Cardiac muscle cell (in vitro differentiated cells and primary cell): ENCODE results near the gene PMEL. TPM values are rescaled to one million over a fixed set of nuclear protein-coding genes. Genes with fewer than 3 reads are reported as not detected.

Source experiments
- DNase-seq, 2 donors: peaks; one replicate each; pipeline versions ENCODE4 v3.0.0 to v3.0.0-alpha.2; 2010 to 2017; ENCODE audit warnings: low read depth in 1 of 2, low spot score in 1 of 2
- H3K27ac ChIP-seq: fragments of 200-600 bp; sonication (generic); 2 replicates; pipeline ENCODE4 v1.5.1; 2016
- H3K27me3 ChIP-seq: fragments of 200-600 bp; sonication (generic); 2 replicates; pipeline ENCODE4 v1.6.0; 2016; ENCODE audit warnings: control low read depth
- H3K36me3 ChIP-seq: fragments of 200-600 bp; sonication (generic); 2 replicates; pipeline ENCODE4 v1.5.1; 2016; ENCODE audit warnings: control low read depth
- H3K4me1 ChIP-seq: fragments of 200-600 bp; sonication (generic); 2 replicates; pipeline ENCODE4 v1.8.1; 2017; ENCODE audit warnings: low read depth, mild to moderate bottlenecking, mixed run types
- H3K4me3 ChIP-seq: fragments of 200-600 bp; sonication (generic); 2 replicates; pipeline ENCODE4 v1.5.1; 2016; ENCODE audit warnings: mild to moderate bottlenecking
- H3K9me3 ChIP-seq: fragments of 200-600 bp; sonication (generic); 2 replicates; pipeline ENCODE4 v1.5.1; 2017; ENCODE audit warnings: low read depth, mild to moderate bottlenecking, control low read depth
- polyA plus RNA-seq: library from polyadenylated mRNA; unstranded; fragments of >200 nt; fragmentation: Nextera tagmentation; extraction: Ambion mirVana; gene quantifications from 2 replicates; pipeline ENCODE4 v1.2.1, GENCODE V29; 2016
- total RNA-seq: library from RNA; depleted of rRNA; stranded (reverse); fragments of >200 nt; gene quantifications from 2 replicates; pipeline ENCODE4 v1.2.3, GENCODE V29; 2016
- TF ChIP-seq, protein P1 (sequence below): IDR thresholded peaks from 2 replicates; pipeline ENCODE4 v1.5.1; 2012; ENCODE audit warnings: low read depth, mild to moderate bottlenecking, low read length

Gene PMEL
- total RNA-seq, result 9.0 and 11.3 TPM in 2 replicates
- 15.5 and 15.7 TPM in 2 replicates for polyA plus RNA-seq

- Histone ChIP-seq H3K4me1 (peaks cover 11% of the 10 kb centered on the region), H3K36me3 (no peaks in the 10 kb centered on the region), H3K9me3 (no peaks in the 10 kb centered on the region), H3K4me3 (peak within 1 kb of the TSS; percentile 67), H3K27me3 (no peaks in the 10 kb centered on the region), H3K27ac (peak within 1 kb of the TSS; percentile 74)
- TF ChIP-seq, protein P1, sequence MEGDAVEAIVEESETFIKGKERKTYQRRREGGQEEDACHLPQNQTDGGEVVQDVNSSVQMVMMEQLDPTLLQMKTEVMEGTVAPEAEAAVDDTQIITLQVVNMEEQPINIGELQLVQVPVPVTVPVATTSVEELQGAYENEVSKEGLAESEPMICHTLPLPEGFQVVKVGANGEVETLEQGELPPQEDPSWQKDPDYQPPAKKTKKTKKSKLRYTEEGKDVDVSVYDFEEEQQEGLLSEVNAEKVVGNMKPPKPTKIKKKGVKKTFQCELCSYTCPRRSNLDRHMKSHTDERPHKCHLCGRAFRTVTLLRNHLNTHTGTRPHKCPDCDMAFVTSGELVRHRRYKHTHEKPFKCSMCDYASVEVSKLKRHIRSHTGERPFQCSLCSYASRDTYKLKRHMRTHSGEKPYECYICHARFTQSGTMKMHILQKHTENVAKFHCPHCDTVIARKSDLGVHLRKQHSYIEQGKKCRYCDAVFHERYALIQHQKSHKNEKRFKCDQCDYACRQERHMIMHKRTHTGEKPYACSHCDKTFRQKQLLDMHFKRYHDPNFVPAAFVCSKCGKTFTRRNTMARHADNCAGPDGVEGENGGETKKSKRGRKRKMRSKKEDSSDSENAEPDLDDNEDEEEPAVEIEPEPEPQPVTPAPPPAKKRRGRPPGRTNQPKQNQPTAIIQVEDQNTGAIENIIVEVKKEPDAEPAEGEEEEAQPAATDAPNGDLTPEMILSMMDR, result no peak
- DNase-seq, result peak in 1 of 2 donors; percentile 11
These were observed at the start of gene PMEL for GRCh38 chr12:55965941-55966407. PMEL (minus strand) TSS chr12:55966042; CDS start chr12:55966011, 31 bp downstream.

- H3K27me3 ChIP-seq, result no peaks in the 10 kb centered on the region
- no peak for DNase-seq
- H3K4me3 ChIP-seq, result no peak overlapping the region
- no peaks in the 10 kb centered on the region for H3K9me3 ChIP-seq
- no peak overlapping the region for H3K27ac ChIP-seq
- peaks cover 2% of the 10 kb centered on the region for H3K4me1 ChIP-seq
- H3K36me3 ChIP-seq, result no peaks in the 10 kb centered on the region
- TF ChIP-seq, protein P1, result no peak
These were observed 48.4 kb upstream of the PMEL start for GRCh38 chr12:56014205-56014604.

DNA sequence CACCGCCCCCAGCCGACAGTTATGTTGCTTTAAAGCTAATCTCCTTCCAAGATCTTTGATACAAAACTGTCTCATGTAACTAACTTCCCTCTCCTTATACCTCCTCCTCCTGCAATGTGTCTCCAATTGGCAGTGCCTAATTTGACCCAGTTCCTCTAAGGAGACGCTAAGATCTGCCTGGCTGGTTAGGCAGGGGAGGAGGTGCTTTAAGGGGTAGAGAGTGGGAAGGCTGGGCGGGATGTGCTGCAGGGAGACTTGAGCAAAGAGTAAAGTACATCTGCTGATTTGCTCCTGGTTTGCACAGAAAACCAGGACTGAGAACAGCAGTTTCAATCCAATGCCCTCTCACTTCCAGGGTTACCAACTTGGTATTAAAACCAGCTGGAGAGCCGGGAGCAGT is 47.6 kb upstream of the PMEL start:
- H3K27ac ChIP-seq, result no peak overlapping the region
- H3K4me3 ChIP-seq, result no peak overlapping the region
- H3K9me3 ChIP-seq, result no peaks in the 10 kb centered on the region
- H3K27me3 ChIP-seq, result no peaks in the 10 kb centered on the region
- TF ChIP-seq, protein P1, result no peak
- H3K4me1 ChIP-seq, result peaks cover under 1% of the 10 kb centered on the region
- no peak for DNase-seq
- no peaks in the 10 kb centered on the region for H3K36me3 ChIP-seq

GRCh38 chr12:56011509-56012090 is 45.8 kb upstream of the PMEL start:
- Histone ChIP-seq H3K27ac (no peak overlapping the region), H3K9me3 (no peaks in the 10 kb centered on the region), H3K4me3 (no peak overlapping the region), H3K27me3 (no peaks in the 10 kb centered on the region), H3K4me1 (peaks cover 6% of the 10 kb centered on the region), H3K36me3 (no peaks in the 10 kb centered on the region)
- TF ChIP-seq, protein P1, result no peak
- DNase-seq, result no peak

DNA sequence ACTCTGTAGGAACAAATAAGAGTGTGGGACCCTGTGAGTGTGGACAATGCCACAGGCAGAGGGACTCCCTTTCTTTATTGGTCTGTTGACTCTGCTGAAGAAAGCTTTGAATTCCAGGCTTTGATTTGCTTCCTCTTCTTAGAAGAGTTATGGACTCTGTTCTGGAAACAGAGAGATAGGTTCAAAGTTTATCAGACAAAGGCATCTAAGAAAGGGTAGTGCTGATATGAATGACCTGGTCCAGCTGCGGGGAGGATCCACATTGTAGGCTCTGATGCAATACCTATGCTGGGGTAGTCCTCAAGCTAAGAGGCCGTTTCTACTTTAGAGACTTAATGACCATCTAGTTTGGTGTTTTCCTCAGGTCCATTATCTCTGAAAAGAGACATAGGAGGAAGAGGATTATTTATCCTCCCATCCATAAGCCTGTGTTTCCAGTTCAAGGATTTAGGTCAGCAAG is 44.3 kb upstream of the PMEL start:
- no peaks in the 10 kb centered on the region for H3K27me3 ChIP-seq
- DNase-seq, result no peak
- H3K36me3 ChIP-seq, result no peaks in the 10 kb centered on the region
- H3K4me3 ChIP-seq, result no peak overlapping the region
- H3K27ac ChIP-seq, result no peak overlapping the region
- TF ChIP-seq, protein P1, result no peak
- no peaks in the 10 kb centered on the region for H3K9me3 ChIP-seq
- H3K4me1 ChIP-seq, result peaks cover 6% of the 10 kb centered on the region
